Lower leg skin (tissue), 4 donors: Measurements from ENCODE around the gene RACK1. TPM values are rescaled to one million over a fixed set of nuclear protein-coding genes. Genes with fewer than 3 reads are reported as not detected.

Source experiments
- DNase-seq, 2 donors: peaks; one replicate each; pipeline ENCODE4 v3.0.0-alpha.2; 2019; ENCODE audit warnings: low spot score in 2 of 2
- H3K4me3 ChIP-seq: fragments of 200-600 bp; sonication (generic); 2 replicates; pipeline ENCODE4 v1.5.1; 2017; ENCODE audit warnings: mild to moderate bottlenecking, low read depth; ENCODE audit not compliant: poor library complexity, severe bottlenecking
- POLR2A ChIP-seq, 2 donors: fragments of 450-650 bp; IDR thresholded peaks; one replicate each; pipeline ENCODE4 v1.6.1; 2016 to 2017; ENCODE audit warnings: antibody characterized with exemption in 2 of 2, mild to moderate bottlenecking in 1 of 2, moderate library complexity in 1 of 2
- WGBS, 2 donors: methylation state at CpG; one replicate each; pipeline ENCODE4 v1.1.5; 2018; 5-methylcytosine and 5-hydroxymethylcytosine counted together
- intact Hi-C: fragments of 100-400 bp; cut with DNase I; formaldehyde crosslinking; loops from one replicate; pipeline ENCODE4 v1.15.0; 2023; ENCODE audit warnings: low total_unique reads
- microRNA-seq, 2 donors: library from miRNA; unstranded; fragments of <30 nt; microRNA quantifications; one replicate each; pipeline ENCODE4, GENCODE V29; 2016; ENCODE audit warnings: borderline replicate concordance in 2 of 2, borderline number of aligned reads in 1 of 2
- total RNA-seq, 4 donors: library from RNA; depleted of rRNA; stranded (reverse); fragments of >200 nt; gene quantifications; one replicate each; pipeline ENCODE4 v1.1.0, GENCODE V29; 2016
- TF ChIP-seq, protein P1 (sequence below), 3 donors: fragments of 450-650 bp; IDR thresholded peaks; one replicate each; pipeline ENCODE4 v1.5.1; 2016; ENCODE audit warnings: antibody characterized with exemption in 3 of 3, mild to moderate bottlenecking in 3 of 3, moderate library complexity in 2 of 3

The RACK1 gene
- total RNA-seq, 4 donors from 2014 or later = 3,064 to 4,085 (median 3,503) TPM

DNA sequence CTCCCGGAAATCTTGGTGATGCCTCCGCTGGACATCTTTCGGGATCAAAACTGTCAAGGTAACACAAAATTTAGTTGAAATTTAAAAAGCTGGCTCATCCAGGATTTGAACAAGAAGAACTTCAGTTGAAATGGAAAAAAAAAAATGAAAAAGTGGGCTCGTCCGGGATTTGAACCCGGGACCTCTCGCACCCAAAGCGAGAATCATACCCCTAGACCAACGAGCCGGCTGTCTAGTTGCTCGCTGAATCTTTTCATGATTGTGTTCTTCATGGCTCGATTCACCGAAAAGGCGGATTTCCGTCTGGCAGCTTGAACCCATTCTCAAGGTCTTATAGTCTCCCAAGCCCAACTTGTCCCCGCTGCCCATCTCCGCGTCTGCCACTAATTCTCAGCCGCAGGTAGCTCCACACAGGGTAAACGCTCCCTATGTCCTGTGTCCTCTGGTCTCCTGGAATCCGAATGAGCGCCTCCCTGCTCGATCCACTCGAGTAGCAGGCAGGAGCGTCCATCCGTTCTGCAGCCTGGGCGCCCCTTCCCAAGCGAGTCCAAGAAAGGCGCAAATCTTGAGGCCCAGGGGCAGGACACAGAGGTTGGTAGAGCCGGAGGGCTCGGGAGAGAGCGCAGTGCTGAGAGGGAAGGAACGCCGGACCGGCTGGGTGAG is 54.9 kb downstream of the RACK1 start:
- TF ChIP-seq POLR2A (IDR thresholded peaks at IDR 0.05) = no peak
- TF ChIP-seq, protein P1, sequence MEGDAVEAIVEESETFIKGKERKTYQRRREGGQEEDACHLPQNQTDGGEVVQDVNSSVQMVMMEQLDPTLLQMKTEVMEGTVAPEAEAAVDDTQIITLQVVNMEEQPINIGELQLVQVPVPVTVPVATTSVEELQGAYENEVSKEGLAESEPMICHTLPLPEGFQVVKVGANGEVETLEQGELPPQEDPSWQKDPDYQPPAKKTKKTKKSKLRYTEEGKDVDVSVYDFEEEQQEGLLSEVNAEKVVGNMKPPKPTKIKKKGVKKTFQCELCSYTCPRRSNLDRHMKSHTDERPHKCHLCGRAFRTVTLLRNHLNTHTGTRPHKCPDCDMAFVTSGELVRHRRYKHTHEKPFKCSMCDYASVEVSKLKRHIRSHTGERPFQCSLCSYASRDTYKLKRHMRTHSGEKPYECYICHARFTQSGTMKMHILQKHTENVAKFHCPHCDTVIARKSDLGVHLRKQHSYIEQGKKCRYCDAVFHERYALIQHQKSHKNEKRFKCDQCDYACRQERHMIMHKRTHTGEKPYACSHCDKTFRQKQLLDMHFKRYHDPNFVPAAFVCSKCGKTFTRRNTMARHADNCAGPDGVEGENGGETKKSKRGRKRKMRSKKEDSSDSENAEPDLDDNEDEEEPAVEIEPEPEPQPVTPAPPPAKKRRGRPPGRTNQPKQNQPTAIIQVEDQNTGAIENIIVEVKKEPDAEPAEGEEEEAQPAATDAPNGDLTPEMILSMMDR (IDR thresholded peaks at IDR 0.05) = no peak
- WGBS, 2 donors = 1% methylated on average over 35 of the region's 35 CpGs
- peak overlapping the region; percentile 91 for H3K4me3 ChIP-seq
- intact Hi-C loops = no loop called here
- peak; percentile 88 to 96 for DNase-seq

DNA sequence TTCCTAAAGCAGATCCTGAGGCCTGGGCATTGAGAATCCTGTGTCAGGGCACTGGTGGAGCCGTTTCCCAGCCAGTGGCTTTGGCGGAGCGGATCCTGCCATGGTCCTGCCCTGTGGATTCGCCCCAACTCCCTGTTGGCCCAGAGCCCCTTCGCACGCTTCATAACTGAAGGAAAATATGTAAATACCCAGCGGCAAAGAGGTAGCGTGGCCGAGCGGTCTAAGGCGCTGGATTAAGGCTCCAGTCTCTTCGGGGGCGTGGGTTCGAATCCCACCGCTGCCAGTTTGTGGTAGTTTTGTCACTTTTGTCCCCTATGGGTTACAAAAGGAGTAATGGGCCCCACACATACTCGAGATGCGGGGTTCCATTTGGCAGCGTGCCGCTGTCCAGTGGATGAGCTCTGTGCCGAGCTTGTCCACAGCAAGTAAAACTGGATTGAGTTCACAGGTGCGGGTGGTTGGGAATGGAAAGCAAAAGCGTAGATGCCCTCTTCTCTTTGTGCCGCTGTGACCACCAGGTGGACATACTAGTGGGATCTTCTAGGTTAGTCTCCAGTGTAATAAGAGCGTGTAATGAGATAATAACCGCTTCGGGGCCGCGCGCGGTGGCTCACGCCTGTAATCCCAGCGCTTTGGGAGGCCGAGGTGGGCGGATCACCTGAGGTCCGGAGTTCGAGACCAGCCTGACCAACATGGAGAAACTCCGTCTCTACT is 56.0 kb downstream of the RACK1 start:
- peak; percentile 83 to 97 for DNase-seq
- no peak overlapping the region for H3K4me3 ChIP-seq
- TF ChIP-seq, protein P1 (IDR thresholded peaks at IDR 0.05) = peak in 1 of 3 donors; percentile 4
- no peak for TF ChIP-seq POLR2A (IDR thresholded peaks at IDR 0.05)
- intact Hi-C loops = no loop called here
- 3 to 7% methylated on average over 37 of the region's 37 CpGs for WGBS, 2 donors

DNA sequence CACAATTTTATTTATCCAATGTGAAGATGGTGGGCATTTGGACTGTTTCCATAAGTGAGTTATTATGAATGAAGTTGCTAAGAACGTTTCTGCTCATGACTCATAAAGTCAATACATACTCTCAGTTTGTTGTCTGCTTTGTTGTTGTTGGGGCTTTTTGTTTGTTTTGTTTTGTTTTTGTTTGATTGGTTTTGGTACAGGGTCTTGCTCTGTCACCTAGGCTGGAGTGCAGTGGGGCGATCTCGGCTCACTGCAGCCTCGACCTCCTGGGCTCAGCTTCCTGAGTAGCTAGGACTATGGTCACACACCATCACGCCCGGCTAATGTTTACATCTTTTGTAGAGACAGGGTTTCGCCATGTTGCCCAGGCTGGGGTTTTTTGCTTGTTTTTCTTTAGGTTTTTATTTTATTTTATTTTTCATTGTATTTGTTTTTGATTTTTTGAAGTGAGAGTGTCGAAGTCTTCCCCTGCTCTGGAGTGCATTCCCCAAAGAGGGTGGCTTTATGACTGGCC is 56.7 kb downstream of the RACK1 start:
- TF ChIP-seq, protein P1 (IDR thresholded peaks at IDR 0.05) = no peak
- TF ChIP-seq POLR2A (IDR thresholded peaks at IDR 0.05) = no peak
- DNase-seq = no peak
- H3K4me3 ChIP-seq = no peak overlapping the region
- 38 to 60% methylated on average over 8 of the region's 8 CpGs for WGBS, 2 donors
- intact Hi-C loops = no loop called here

Small RNA genes within 50 kb of the gene (microRNA-seq; reads per million reads assigned to microRNA genes)
- gene MIR4638 = 0 to 1.1 reads per million in 2 donors

Other genes starting within 250 kb of the RACK1 start
- 10 to 100 TPM; 11.7 to 26.6 (median 16.2) TPM for gene BTNL9, start 203.6 kb downstream of the RACK1 start, total RNA-seq
- not detected for gene OR2V1, start 112.7 kb downstream of the RACK1 start, total RNA-seq
- gene OR2V2, start 96.3 kb downstream of the RACK1 start, total RNA-seq = not detected
- 100 to 1,000 TPM in 2 of 4 donors, 10 to 100 TPM in 2; 77.2 to 144 (median 89.8) TPM for gene TRIM7, start 38.7 kb downstream of the RACK1 start, total RNA-seq
- 10 to 100 TPM; 14.7 to 19.8 (median 18.0) TPM for gene TRIM41, start 20.6 kb downstream of the RACK1 start, total RNA-seq
- 10 to 100 TPM in 2 of 4 donors, 1 to 10 TPM in 2; 5.2 to 13.2 (median 9.3) TPM for gene TRIM52, start 17.2 kb upstream of the RACK1 start, total RNA-seq
- not detected for gene OR4F3, start 123.4 kb upstream of the RACK1 start, total RNA-seq